Neural progenitor cell (in vitro differentiated cells): ENCODE measurements around the gene AUH. TPM values are rescaled to one million over a fixed set of nuclear protein-coding genes. Genes with fewer than 3 reads are reported as not detected.
"Not testable (repeated sequence)": the region's sequence is repeated elsewhere in the genome, so short reads cannot be mapped to it uniquely, and the experiment has no call there.

Source experiments
- DNase-seq: peaks from one replicate; pipeline ENCODE4 v3.0.0-alpha.2; 2016; ENCODE audit warnings: low spot score
- H2AFZ ChIP-seq: fragments of 200-600 bp; sonication (generic); replicated peaks from 2 replicates; pipeline ENCODE4 v1.6.1; 2016; ENCODE audit warnings: antibody characterized with exemption
- H3F3A ChIP-seq: fragments of 200-600 bp; sonication (generic); 2 replicates; pipeline ENCODE4 v1.6.1; 2016; ENCODE audit warnings: antibody characterized with exemption, low read depth
- H3K27ac ChIP-seq: fragments of 200-600 bp; sonication (generic); 2 replicates; pipeline ENCODE4 v1.5.1; 2016; ENCODE audit warnings: mild to moderate bottlenecking
- H3K27me3 ChIP-seq: fragments of 200-600 bp; sonication (generic); 2 replicates; pipeline ENCODE4 v1.6.1; 2016; ENCODE audit warnings: mild to moderate bottlenecking, moderate library complexity
- H3K36me3 ChIP-seq: fragments of 200-600 bp; sonication (generic); 2 replicates; pipeline ENCODE4 v1.5.1; 2016
- H3K4me1 ChIP-seq: fragments of 200-600 bp; sonication (generic); 2 replicates; pipeline ENCODE4 v1.6.1; 2016; ENCODE audit warnings: mixed run types
- H3K4me2 ChIP-seq: fragments of 200-600 bp; sonication (generic); 2 replicates; pipeline ENCODE4 v1.6.1; 2016
- H3K4me3 ChIP-seq: fragments of 200-600 bp; sonication (generic); 2 replicates; pipeline ENCODE4 v1.5.1; 2016
- H3K79me2 ChIP-seq: fragments of 200-600 bp; sonication (generic); 2 replicates; pipeline ENCODE4 v1.6.1; 2016; ENCODE audit warnings: low read depth
- H3K9ac ChIP-seq: fragments of 200-600 bp; sonication (generic); 2 replicates; pipeline ENCODE4 v1.6.1; 2016
- H3K9me3 ChIP-seq: fragments of 200-600 bp; sonication (generic); 2 replicates; pipeline ENCODE4 v1.5.1; 2016; ENCODE audit warnings: low read depth
- H4K20me1 ChIP-seq: fragments of 200-600 bp; sonication (generic); 2 replicates; pipeline ENCODE4 v1.6.1; 2016; ENCODE audit warnings: low read depth
- H3K27ac Mint-ChIP-seq: 3 replicates; pipeline ENCODE4 v1.8.0; 2021; ENCODE audit warnings: mixed read lengths
- H3K27me3 Mint-ChIP-seq: 2 replicates; pipeline ENCODE4 v1.8.0; 2022; ENCODE audit warnings: low read depth, mild to moderate bottlenecking, inconsistent platforms, moderate library complexity, mixed read lengths; ENCODE audit not compliant: insufficient read depth
- H3K36me3 Mint-ChIP-seq: 3 replicates; pipeline ENCODE4 v1.8.0; 2021; ENCODE audit warnings: mixed read lengths
- H3K4me1 Mint-ChIP-seq: 3 replicates; pipeline ENCODE4 v1.8.0; 2021; ENCODE audit warnings: mixed read lengths
- H3K4me3 Mint-ChIP-seq: 3 replicates; pipeline ENCODE4 v1.8.0; 2021; ENCODE audit warnings: mild to moderate bottlenecking, moderate library complexity, mixed read lengths
- H3K9me3 Mint-ChIP-seq: 3 replicates; pipeline ENCODE4 v1.8.0; 2020; ENCODE audit warnings: mixed read lengths
- CTCF ChIP-seq: fragments of 200-600 bp; sonication (generic); IDR thresholded peaks from 2 replicates; pipeline ENCODE4 v1.5.1; 2017; ENCODE audit warnings: antibody characterized with exemption, mild to moderate bottlenecking
- EZH2 ChIP-seq: fragments of 200-600 bp; sonication (generic); IDR thresholded peaks from 2 replicates; pipeline ENCODE4 v1.6.1; 2017; ENCODE audit warnings: antibody characterized with exemption, mild to moderate bottlenecking, moderate library complexity
- EZH2phosphoT487 ChIP-seq: fragments of 200-600 bp; sonication (generic); IDR thresholded peaks from 2 replicates; pipeline ENCODE4 v1.6.1; 2017; ENCODE audit warnings: antibody characterized with exemption
- total RNA-seq: library from RNA; depleted of rRNA; stranded (reverse); fragments of >200 nt; gene quantifications from 2 replicates; pipeline ENCODE4 v1.2.3, GENCODE V29; 2015; ENCODE audit warnings: low replicate concordance

AUH gene
- total RNA-seq, 1 donor from 2014 or later, result 17.3 TPM

- DNase-seq, result no peak
- no peaks in the 10 kb centered on the region for H3F3A ChIP-seq
- Mint-ChIP-seq H3K27ac (no peak overlapping the region), H3K4me1 (peaks cover 2% of the 10 kb centered on the region), H3K27me3 (no peaks in the 10 kb centered on the region), H3K9me3 (peaks cover 12% of the 10 kb centered on the region), H3K36me3 (no peaks in the 10 kb centered on the region), H3K4me3 (no peak overlapping the region)
- no peaks in the 10 kb centered on the region for H3K9me3 ChIP-seq
- H3K9ac ChIP-seq, result no peak overlapping the region
- no peaks in the 10 kb centered on the region for H3K36me3 ChIP-seq
- no peaks in the 10 kb centered on the region for H4K20me1 ChIP-seq
- no peak overlapping the region for H3K27ac ChIP-seq
- H3K79me2 ChIP-seq, result no peaks in the 10 kb centered on the region
- H2AFZ ChIP-seq, result no peak overlapping the region
- no peaks in the 10 kb centered on the region for H3K4me1 ChIP-seq
- TF ChIP-seq EZH2phosphoT487 (no peak), EZH2 (no peak), CTCF (no peak)
- no peak overlapping the region for H3K4me3 ChIP-seq
- no peaks in the 10 kb centered on the region for H3K27me3 ChIP-seq
- no peak overlapping the region for H3K4me2 ChIP-seq
These were observed 158.9 kb downstream of the AUH start for GRCh38 chr9:91202736-91203283.

DNA sequence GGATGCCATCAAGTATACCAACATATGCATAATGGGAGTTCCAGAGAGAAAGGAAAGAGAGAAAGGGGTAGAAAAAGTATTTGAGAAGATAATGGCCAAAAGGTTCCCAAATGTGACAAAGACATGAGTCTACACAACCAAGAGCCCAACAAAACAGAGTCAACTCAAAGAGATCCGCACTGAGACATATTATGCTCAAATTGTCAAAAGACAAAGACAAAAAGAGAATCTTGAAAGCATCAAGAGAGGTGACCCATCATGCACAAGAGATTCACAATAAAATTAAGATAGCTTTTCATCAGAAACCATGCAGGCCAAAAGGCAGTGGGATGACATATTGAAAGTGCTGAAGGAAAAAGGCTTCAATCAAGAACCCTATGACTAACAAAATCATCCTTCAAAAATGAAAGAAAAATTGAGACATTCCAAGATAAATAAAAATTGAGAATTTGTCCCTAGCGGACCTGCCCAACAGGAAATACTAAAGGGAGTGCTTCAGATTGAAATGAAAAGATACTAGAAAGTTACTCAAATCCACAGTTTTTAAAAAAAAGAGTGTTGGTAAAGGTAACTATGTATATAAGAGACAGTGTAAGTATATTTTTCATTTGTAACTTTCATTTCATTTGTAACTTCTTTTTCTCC lies 160.9 kb downstream of the AUH start:
- H3K79me2 ChIP-seq, result no peaks in the 10 kb centered on the region
- no peaks in the 10 kb centered on the region for H3K27me3 Mint-ChIP-seq
- H3K4me2 ChIP-seq, result no peak overlapping the region
- H2AFZ ChIP-seq, result no peak overlapping the region
- H3K27ac Mint-ChIP-seq, result no peak overlapping the region
- H3K4me1 Mint-ChIP-seq, result peaks cover 14% of the 10 kb centered on the region
- H3K9ac ChIP-seq, result no peak overlapping the region
- no peak overlapping the region for H3K4me3 ChIP-seq
- no peaks in the 10 kb centered on the region for H3F3A ChIP-seq
- H3K27me3 ChIP-seq, result no peaks in the 10 kb centered on the region
- H3K4me3 Mint-ChIP-seq, result no peak overlapping the region
- H3K36me3 Mint-ChIP-seq, result no peaks in the 10 kb centered on the region
- TF ChIP-seq EZH2phosphoT487, result no peak
- no peak for TF ChIP-seq CTCF
- TF ChIP-seq EZH2, result no peak
- no peaks in the 10 kb centered on the region for H3K36me3 ChIP-seq
- no peaks in the 10 kb centered on the region for H3K4me1 ChIP-seq
- H3K9me3 ChIP-seq, result no peaks in the 10 kb centered on the region
- H3K9me3 Mint-ChIP-seq, result peaks cover 12% of the 10 kb centered on the region
- no peaks in the 10 kb centered on the region for H4K20me1 ChIP-seq
- no peak for DNase-seq
- H3K27ac ChIP-seq, result no peak overlapping the region

DNA sequence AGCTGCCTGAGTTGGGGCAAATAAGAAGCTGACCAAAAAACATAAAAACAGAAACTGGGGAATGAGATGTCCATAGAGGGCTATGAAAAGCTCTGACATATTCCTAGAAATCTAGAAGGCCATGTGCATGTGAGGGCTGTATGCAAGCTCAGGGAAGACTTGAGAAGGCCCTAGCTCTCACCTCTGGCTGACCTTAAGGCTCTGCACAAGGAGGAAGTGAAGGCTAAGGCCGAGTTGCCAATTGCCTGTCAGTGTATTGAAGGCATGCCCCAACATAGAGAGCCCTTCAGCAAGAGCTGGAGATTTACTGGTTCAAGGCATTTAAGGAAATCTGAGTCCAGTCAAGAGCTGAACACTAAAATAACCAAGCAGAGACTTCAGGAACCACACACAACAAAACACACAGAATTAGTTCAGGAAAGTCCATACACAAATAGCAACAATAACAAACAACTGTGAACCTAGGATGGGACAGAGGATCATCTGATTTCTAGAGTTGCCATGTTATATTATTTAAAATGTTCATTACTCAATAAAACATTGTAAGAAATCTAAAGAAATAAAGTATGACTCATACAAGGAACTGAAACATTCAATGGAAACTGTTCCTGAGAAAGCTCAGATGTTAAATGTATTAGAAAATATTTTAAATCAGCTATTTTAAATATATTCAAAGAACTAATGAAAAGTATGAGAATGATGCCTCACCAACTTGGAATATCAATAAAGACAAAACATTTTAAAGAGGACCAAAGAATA lies 161.8 kb downstream of the AUH start:
- H3K9me3 ChIP-seq, result no peaks in the 10 kb centered on the region
- peaks cover 4% of the 10 kb centered on the region for H3K27me3 ChIP-seq
- no peak overlapping the region for H2AFZ ChIP-seq
- no peak overlapping the region for H3K4me3 Mint-ChIP-seq
- no peak for DNase-seq
- H3K79me2 ChIP-seq, result no peaks in the 10 kb centered on the region
- H3K4me1 ChIP-seq, result no peaks in the 10 kb centered on the region
- H4K20me1 ChIP-seq, result no peaks in the 10 kb centered on the region
- H3K27ac ChIP-seq, result no peak overlapping the region
- H3K9ac ChIP-seq, result no peak overlapping the region
- no peaks in the 10 kb centered on the region for H3K27me3 Mint-ChIP-seq
- no peaks in the 10 kb centered on the region for H3K36me3 Mint-ChIP-seq
- peaks cover 14% of the 10 kb centered on the region for H3K4me1 Mint-ChIP-seq
- H3K4me3 ChIP-seq, result no peak overlapping the region
- no peak overlapping the region for H3K27ac Mint-ChIP-seq
- TF ChIP-seq CTCF (no peak), EZH2 (no peak), EZH2phosphoT487 (no peak)
- no peaks in the 10 kb centered on the region for H3K36me3 ChIP-seq
- peaks cover 12% of the 10 kb centered on the region for H3K9me3 Mint-ChIP-seq
- H3K4me2 ChIP-seq, result no peak overlapping the region
- no peaks in the 10 kb centered on the region for H3F3A ChIP-seq

DNA sequence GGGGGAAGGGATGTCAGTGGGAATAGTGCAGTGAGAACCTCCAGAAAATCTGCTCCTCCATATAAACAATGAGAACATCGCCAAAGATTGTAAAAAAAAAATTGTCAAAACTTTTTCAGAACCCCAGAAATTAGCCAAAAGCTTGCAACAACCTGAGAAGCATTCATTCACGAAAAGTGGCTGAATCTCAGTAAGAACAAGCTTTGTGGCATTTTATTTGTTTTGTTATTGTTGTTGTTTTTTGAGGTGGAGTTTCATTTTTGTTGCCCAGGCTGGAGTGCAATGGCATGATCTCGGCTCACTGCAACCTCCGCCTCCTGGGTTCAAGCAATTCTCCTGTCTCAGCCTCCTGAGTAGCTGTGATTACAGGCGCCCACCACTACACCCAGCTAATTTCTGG lies 162.8 kb downstream of the AUH start:
- H3K36me3 ChIP-seq, H3K4me2 ChIP-seq, H3K79me2 ChIP-seq, H3K27ac Mint-ChIP-seq, H3K9me3 ChIP-seq, H2AFZ ChIP-seq, H3F3A ChIP-seq, DNase-seq, H3K4me3 ChIP-seq, H3K27me3 Mint-ChIP-seq, H3K9ac ChIP-seq, H3K36me3 Mint-ChIP-seq, H3K27ac ChIP-seq, H4K20me1 ChIP-seq, H3K4me1 ChIP-seq, H3K9me3 Mint-ChIP-seq, H3K4me3 Mint-ChIP-seq: not testable (repeated sequence)
- peaks cover 14% of the 10 kb centered on the region for H3K27me3 ChIP-seq
- H3K4me1 Mint-ChIP-seq, result peaks cover 16% of the 10 kb centered on the region
